H1 (cell line): ENCODE data around the gene ACTN3. TPM values are rescaled to one million over a fixed set of nuclear protein-coding genes. Genes with fewer than 3 reads are reported as not detected.

Experiments
- BRCA1 ChIP-seq: IDR thresholded peaks from 2 replicates; pipeline ENCODE4 v1.6.1; 2012; ENCODE audit warnings: low read depth, low read length, improper control_type of control experiment
- GABPA ChIP-seq: IDR thresholded peaks from 2 replicates; pipeline ENCODE4 v1.6.1; 2011; ENCODE audit warnings: mild to moderate bottlenecking, low read length, moderate library complexity, borderline replicate concordance; ENCODE audit not compliant: insufficient read depth
- HDAC2 ChIP-seq, 2 experiments: fragments of 300-600 bp in 1 of 2; sonication (generic) in 1 of 2; IDR thresholded peaks; 2 replicates each; pipeline ENCODE4 v1.6.1; 2011 to 2012; ENCODE audit warnings: low read depth in 2 of 2, low read length in 2 of 2, mild to moderate bottlenecking in 2 of 2, moderate library complexity in 2 of 2, borderline replicate concordance in 1 of 2, inconsistent platforms in 1 of 2
- MAX ChIP-seq: IDR thresholded peaks from 2 replicates; pipeline ENCODE4 v1.6.1; 2012; ENCODE audit warnings: inconsistent platforms
- RNF2 ChIP-seq: fragments of 200-900, 300-1000 bp; sonication (generic); IDR thresholded peaks from 2 replicates; pipeline ENCODE4 v1.7.1; 2016; ENCODE audit warnings: borderline replicate concordance, low read depth, mild to moderate bottlenecking, antibody characterized with exemption, low read length; ENCODE audit not compliant: poor library complexity, severe bottlenecking; ENCODE audit errors: missing control alignments
- SIN3A ChIP-seq, 2 experiments: IDR thresholded peaks in 1 of 2; conservative IDR thresholded peaks in 1 of 2; 2 replicates each; pipeline ENCODE4 v1.6.1; 2011 to 2012; ENCODE audit warnings: low read length in 2 of 2, improper control_type of control experiment in 1 of 2, low read depth in 1 of 2, mild to moderate bottlenecking in 1 of 2
- SIX5 ChIP-seq: IDR thresholded peaks from 2 replicates; pipeline ENCODE4 v1.6.1; 2011; ENCODE audit warnings: mild to moderate bottlenecking, low read depth, low read length
- polyA plus RNA-seq, 7 experiments: library from polyadenylated mRNA; depleted of rRNA in 3 of 7; stranded (reverse) in 5 of 7; unstranded in 2 of 7; fragments of >200 nt in 5 of 7; fragments of 200-250 nt in 2 of 7; gene quantifications; 1 replicate in 5 of 7; 2 replicates in 1 of 7; 4 replicates in 1 of 7; pipeline versions ENCODE4 v1.2.1 to v1.2.3, GENCODE V29; 2011 to 2013; ENCODE audit warnings: missing spikeins in 2 of 7, mixed read lengths in 2 of 7
- total RNA-seq: library from RNA; stranded (reverse); fragmentation: NEBNext Ultra II Directional; extraction: Animal tissue kit (Norgen Biotek cat#: 25700); gene quantifications from 2 replicates; pipeline ENCODE4 v1.2.1, GENCODE V29; 2021
- TF ChIP-seq, protein P1 (sequence below): fragments of 300-600 bp; sonication (generic); IDR thresholded peaks from 2 replicates; pipeline ENCODE4 v1.7.1; 2012; ENCODE audit warnings: low read length, moderate library complexity, mild to moderate bottlenecking, inconsistent platforms; ENCODE audit not compliant: insufficient replicate concordance

Gene ACTN3
- total and polyA plus RNA-seq, 2 of the 8 experiments (the other 6 are each of a cell fraction or from before 2014, with no cell fraction given), result 30.8 to 36.7 TPM

- TF ChIP-seq, protein P1, sequence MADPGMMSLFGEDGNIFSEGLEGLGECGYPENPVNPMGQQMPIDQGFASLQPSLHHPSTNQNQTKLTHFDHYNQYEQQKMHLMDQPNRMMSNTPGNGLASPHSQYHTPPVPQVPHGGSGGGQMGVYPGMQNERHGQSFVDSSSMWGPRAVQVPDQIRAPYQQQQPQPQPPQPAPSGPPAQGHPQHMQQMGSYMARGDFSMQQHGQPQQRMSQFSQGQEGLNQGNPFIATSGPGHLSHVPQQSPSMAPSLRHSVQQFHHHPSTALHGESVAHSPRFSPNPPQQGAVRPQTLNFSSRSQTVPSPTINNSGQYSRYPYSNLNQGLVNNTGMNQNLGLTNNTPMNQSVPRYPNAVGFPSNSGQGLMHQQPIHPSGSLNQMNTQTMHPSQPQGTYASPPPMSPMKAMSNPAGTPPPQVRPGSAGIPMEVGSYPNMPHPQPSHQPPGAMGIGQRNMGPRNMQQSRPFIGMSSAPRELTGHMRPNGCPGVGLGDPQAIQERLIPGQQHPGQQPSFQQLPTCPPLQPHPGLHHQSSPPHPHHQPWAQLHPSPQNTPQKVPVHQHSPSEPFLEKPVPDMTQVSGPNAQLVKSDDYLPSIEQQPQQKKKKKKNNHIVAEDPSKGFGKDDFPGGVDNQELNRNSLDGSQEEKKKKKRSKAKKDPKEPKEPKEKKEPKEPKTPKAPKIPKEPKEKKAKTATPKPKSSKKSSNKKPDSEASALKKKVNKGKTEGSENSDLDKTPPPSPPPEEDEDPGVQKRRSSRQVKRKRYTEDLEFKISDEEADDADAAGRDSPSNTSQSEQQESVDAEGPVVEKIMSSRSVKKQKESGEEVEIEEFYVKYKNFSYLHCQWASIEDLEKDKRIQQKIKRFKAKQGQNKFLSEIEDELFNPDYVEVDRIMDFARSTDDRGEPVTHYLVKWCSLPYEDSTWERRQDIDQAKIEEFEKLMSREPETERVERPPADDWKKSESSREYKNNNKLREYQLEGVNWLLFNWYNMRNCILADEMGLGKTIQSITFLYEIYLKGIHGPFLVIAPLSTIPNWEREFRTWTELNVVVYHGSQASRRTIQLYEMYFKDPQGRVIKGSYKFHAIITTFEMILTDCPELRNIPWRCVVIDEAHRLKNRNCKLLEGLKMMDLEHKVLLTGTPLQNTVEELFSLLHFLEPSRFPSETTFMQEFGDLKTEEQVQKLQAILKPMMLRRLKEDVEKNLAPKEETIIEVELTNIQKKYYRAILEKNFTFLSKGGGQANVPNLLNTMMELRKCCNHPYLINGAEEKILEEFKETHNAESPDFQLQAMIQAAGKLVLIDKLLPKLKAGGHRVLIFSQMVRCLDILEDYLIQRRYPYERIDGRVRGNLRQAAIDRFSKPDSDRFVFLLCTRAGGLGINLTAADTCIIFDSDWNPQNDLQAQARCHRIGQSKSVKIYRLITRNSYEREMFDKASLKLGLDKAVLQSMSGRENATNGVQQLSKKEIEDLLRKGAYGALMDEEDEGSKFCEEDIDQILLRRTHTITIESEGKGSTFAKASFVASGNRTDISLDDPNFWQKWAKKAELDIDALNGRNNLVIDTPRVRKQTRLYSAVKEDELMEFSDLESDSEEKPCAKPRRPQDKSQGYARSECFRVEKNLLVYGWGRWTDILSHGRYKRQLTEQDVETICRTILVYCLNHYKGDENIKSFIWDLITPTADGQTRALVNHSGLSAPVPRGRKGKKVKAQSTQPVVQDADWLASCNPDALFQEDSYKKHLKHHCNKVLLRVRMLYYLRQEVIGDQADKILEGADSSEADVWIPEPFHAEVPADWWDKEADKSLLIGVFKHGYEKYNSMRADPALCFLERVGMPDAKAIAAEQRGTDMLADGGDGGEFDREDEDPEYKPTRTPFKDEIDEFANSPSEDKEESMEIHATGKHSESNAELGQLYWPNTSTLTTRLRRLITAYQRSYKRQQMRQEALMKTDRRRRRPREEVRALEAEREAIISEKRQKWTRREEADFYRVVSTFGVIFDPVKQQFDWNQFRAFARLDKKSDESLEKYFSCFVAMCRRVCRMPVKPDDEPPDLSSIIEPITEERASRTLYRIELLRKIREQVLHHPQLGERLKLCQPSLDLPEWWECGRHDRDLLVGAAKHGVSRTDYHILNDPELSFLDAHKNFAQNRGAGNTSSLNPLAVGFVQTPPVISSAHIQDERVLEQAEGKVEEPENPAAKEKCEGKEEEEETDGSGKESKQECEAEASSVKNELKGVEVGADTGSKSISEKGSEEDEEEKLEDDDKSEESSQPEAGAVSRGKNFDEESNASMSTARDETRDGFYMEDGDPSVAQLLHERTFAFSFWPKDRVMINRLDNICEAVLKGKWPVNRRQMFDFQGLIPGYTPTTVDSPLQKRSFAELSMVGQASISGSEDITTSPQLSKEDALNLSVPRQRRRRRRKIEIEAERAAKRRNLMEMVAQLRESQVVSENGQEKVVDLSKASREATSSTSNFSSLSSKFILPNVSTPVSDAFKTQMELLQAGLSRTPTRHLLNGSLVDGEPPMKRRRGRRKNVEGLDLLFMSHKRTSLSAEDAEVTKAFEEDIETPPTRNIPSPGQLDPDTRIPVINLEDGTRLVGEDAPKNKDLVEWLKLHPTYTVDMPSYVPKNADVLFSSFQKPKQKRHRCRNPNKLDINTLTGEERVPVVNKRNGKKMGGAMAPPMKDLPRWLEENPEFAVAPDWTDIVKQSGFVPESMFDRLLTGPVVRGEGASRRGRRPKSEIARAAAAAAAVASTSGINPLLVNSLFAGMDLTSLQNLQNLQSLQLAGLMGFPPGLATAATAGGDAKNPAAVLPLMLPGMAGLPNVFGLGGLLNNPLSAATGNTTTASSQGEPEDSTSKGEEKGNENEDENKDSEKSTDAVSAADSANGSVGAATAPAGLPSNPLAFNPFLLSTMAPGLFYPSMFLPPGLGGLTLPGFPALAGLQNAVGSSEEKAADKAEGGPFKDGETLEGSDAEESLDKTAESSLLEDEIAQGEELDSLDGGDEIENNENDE, result no peak
- no peak for TF ChIP-seq RNF2
- no peak for TF ChIP-seq SIX5
- no peak for TF ChIP-seq BRCA1
- no peak for TF ChIP-seq HDAC2 (IDR thresholded peaks at IDR 0.05; ENCODE audit: borderline replicate concordance in 1 of 2, low read depth in 2 of 2, low read length in 2 of 2)
- no peak for TF ChIP-seq SIN3A (conservative IDR thresholded peaks at IDR 0.05 in 1 of 2, IDR thresholded peaks at IDR 0.05 in 1 of 2; ENCODE audit: low read depth in 1 of 2, low read length in 2 of 2)
- no peak for TF ChIP-seq MAX
- TF ChIP-seq GABPA, result no peak
Measured at GRCh38 chr11:66505276-66505816, 41.4 kb upstream of the ACTN3 start (continued).
